Sigmoid colon (tissue), 3 donors: ENCODE results near the gene UPK3A.

ENCODE experiments used
- POLR2A ChIP-seq, 2 donors: fragments of 450-650 bp; IDR thresholded peaks; one replicate each; pipeline ENCODE4 v1.6.1; 2016; ENCODE audit warnings: antibody characterized with exemption in 2 of 2, mild to moderate bottlenecking in 2 of 2, moderate library complexity in 2 of 2
- TF ChIP-seq, protein P1 (sequence below), 4 experiments: fragments of 450-650 bp in 3 of 4; fragments of 200-600 bp in 1 of 4; IDR thresholded peaks; one replicate each; pipeline ENCODE4 v1.5.1; 2016 to 2019; ENCODE audit warnings: antibody characterized with exemption in 4 of 4, mild to moderate bottlenecking in 3 of 4, moderate library complexity in 2 of 4

DNA sequence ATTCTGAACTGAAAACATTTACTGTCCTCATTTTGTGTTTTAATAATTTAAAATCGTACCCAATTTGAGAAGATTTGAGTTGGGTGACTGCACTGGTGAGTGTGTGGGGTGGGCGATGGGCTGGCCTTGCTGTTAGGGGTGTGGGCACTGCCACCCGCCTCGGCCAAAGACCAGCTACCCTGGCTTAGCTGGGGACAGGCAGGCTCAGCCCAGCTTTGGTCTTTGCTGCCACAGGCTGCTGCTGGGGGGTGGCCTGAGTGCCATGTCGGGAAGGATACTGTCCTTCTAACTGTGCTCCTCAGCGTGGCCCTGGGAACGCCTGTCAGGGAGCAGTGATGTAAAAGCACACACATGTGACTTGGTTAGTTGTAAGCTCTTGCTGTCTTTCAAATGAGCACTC is 47.3 kb downstream of the UPK3A start:
- TF ChIP-seq, protein P1, sequence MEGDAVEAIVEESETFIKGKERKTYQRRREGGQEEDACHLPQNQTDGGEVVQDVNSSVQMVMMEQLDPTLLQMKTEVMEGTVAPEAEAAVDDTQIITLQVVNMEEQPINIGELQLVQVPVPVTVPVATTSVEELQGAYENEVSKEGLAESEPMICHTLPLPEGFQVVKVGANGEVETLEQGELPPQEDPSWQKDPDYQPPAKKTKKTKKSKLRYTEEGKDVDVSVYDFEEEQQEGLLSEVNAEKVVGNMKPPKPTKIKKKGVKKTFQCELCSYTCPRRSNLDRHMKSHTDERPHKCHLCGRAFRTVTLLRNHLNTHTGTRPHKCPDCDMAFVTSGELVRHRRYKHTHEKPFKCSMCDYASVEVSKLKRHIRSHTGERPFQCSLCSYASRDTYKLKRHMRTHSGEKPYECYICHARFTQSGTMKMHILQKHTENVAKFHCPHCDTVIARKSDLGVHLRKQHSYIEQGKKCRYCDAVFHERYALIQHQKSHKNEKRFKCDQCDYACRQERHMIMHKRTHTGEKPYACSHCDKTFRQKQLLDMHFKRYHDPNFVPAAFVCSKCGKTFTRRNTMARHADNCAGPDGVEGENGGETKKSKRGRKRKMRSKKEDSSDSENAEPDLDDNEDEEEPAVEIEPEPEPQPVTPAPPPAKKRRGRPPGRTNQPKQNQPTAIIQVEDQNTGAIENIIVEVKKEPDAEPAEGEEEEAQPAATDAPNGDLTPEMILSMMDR (IDR thresholded peaks at IDR 0.05) = no peak
- no peak for TF ChIP-seq POLR2A (IDR thresholded peaks at IDR 0.05)
